WI38 (cell line): ENCODE data around the gene POLK.

ENCODE experiments used
- H3K4me3 ChIP-seq: 2 replicates; pipeline ENCODE4 v1.5.1; 2011; ENCODE audit warnings: low read depth, mild to moderate bottlenecking, control low read depth, low read length
- TF ChIP-seq, protein P1 (sequence below): IDR thresholded peaks from 2 replicates; pipeline ENCODE4 v1.5.1; 2012; ENCODE audit warnings: low read depth, mild to moderate bottlenecking, control low read depth, low read length

POLK gene

DNA sequence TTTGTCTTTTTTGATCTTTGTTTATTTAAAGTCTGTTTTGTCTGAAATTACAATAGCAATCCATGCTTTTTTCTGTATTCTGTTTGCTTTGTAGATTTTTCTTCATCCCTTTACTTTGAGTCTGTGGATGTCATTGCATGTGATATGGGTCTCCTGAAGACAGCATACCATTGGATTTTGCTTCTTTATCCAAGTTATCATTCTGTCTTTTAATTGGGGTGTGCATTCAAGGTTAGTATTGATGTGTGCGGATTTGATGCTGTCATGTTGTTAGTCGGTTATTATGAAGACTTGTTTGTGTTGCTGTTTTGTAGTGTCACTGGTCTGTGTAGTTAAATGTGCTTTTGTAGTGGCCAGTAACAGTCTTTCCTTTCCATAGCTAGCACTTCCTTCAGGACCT lies 23.0 kb downstream of the POLK start:
- TF ChIP-seq, protein P1, sequence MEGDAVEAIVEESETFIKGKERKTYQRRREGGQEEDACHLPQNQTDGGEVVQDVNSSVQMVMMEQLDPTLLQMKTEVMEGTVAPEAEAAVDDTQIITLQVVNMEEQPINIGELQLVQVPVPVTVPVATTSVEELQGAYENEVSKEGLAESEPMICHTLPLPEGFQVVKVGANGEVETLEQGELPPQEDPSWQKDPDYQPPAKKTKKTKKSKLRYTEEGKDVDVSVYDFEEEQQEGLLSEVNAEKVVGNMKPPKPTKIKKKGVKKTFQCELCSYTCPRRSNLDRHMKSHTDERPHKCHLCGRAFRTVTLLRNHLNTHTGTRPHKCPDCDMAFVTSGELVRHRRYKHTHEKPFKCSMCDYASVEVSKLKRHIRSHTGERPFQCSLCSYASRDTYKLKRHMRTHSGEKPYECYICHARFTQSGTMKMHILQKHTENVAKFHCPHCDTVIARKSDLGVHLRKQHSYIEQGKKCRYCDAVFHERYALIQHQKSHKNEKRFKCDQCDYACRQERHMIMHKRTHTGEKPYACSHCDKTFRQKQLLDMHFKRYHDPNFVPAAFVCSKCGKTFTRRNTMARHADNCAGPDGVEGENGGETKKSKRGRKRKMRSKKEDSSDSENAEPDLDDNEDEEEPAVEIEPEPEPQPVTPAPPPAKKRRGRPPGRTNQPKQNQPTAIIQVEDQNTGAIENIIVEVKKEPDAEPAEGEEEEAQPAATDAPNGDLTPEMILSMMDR = no peak
- H3K4me3 ChIP-seq = no peak overlapping the region

DNA sequence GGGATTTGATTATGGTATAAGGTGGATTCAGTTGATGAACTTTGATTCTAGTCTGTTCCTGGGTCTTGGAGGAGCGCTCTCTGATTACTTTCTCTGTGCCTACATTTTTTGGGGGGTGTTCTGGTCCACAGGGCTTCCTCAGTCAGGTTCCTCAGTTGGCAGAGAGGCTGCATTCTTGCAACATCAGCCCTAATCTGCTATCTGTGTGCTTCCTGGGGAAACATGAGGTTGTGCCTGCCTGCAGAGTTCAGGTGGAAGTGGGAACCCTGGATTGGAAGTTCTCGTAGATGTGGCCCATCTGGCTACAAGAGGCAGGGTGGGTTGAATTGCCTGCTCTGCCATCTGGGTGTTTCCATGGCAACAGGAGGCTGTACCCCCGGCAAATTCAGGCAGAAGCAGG lies 24.5 kb downstream of the POLK start:
- H3K4me3 ChIP-seq = no peak overlapping the region
- TF ChIP-seq, protein P1 = no peak

DNA sequence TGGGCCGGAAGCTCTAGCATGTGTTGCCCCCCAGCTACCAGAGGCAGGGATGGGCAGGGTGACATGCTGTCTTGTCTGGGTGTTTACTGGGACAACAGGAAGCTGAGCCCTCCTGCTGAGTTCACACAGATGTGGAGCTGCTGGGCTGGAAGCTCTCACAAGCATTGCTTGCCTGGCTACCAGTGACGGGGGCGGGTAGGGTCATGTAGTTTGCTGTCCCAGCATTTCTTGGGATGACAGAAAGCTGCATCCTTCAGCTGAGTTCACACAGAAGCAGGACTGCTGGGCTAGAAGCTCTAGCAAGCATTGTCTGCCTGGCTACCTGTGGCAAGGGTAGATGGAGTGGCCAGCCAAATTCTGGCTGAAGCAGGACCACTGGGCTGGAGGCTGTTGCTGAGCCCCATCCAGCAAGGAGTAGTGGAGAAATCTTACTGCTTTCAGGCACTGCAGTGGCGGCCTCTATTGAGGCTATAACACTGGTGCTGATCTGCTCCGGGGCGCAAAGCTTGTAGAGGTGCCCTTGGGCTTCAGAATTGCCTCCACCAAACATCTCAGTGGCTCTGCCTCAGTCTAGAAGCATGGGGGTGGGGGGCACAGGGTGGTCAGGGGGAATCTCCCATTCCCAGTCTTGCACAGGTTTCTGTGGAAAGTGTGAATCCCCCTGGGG lies 25.1 kb downstream of the POLK start:
- H3K4me3 ChIP-seq = no peak overlapping the region
- TF ChIP-seq, protein P1 = no peak

DNA sequence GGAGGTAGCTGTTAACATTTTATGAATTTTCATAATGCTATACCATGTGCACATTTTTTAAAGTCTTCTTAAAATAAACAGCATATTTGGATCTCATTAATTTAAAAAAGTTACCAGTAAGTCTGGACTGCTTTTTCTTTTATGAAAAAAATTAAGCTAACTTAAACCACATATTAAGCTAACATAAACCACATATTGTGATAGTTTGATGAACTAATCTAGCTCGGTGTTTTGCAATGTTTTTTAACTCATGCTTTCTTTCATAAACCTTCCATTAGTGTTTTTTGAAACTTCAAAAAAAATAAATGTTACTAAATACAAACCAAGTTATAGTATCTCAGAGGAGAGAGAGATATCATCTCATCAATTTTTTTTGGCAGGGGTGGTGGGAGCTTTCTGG lies 26.5 kb downstream of the POLK start:
- TF ChIP-seq, protein P1 = no peak
- H3K4me3 ChIP-seq = no peak overlapping the region

DNA sequence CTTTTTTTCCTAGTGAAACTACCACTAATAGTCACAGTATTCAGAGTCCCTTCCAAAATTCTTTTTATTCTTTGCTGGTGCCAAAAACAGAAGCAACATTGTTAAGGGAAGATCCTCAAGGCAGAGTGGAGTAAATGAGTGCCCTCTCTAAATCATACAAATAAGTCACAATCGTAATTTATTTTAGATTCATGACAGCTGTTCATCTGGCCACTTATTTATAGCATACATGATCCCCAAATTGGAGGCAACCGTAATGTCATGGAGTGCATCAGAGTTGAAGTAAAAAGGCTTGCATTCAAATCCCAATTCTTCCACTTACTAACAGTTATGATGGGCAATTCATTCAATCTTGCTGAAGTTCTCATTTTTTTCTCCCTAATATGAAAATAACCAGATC lies 33.4 kb downstream of the POLK start:
- H3K4me3 ChIP-seq = no peak overlapping the region
- TF ChIP-seq, protein P1 = no peak

DNA sequence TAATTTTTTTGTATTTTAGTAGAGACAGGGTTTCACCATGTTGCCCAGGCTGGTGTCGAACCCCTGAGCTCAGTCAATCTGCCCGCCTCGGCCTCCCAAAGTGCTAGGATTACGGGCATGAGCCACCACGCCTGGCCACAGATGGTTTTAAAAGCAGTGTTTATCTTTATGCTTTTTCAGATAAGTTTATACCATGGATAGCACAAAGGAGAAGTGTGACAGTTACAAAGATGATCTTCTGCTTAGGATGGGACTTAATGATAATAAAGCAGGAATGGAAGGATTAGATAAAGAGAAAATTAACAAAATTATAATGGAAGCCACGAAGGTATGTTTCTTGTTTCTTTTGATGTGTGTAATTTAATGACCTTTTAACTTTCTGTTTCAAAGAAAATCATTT lies 35.1 kb downstream of the POLK start:
- TF ChIP-seq, protein P1 = no peak
- H3K4me3 ChIP-seq = no peak overlapping the region

DNA sequence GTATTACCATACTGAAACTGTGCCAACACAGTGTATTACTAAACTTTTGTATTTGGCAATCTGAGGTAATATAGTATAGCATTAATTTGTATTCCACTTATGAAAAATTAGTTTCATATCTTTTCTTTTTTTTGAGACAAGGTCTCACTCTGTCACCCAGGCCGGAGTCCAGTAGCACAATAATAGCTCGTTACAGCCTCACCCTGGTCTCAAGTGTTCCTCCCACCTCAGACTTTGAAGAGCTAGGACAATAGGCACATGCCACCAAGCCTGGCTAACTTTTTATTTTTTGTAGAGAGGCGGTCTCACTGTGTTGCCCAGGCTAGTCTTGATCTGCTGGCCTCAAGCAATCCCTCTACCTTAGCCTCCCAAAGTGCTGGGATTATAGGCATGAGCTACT lies 36.1 kb downstream of the POLK start:
- TF ChIP-seq, protein P1 = no peak
- H3K4me3 ChIP-seq = no peak overlapping the region
